Stomach smooth muscle (tissue), 2 donors: ENCODE data around the gene USP19.

ENCODE experiments used
- H3K27ac ChIP-seq: one replicate; pipeline ENCODE4 v1.7.0; 2013; ENCODE audit warnings: mild to moderate bottlenecking, low read length, inconsistent platforms
- H3K27me3 ChIP-seq, 2 donors: one replicate each; pipeline ENCODE4 v1.7.0; 2013; ENCODE audit warnings: low read length in 2 of 2; ENCODE audit not compliant: insufficient read depth in 2 of 2, control insufficient read depth in 1 of 2
- H3K36me3 ChIP-seq, 2 donors: one replicate each; pipeline ENCODE4 v1.7.0; 2013; ENCODE audit warnings: low read length in 2 of 2; ENCODE audit not compliant: control insufficient read depth in 2 of 2, insufficient read depth in 2 of 2
- H3K4me1 ChIP-seq: one replicate; pipeline ENCODE4 v1.7.0; 2013; ENCODE audit warnings: low read length; ENCODE audit not compliant: control insufficient read depth, insufficient read depth
- H3K4me3 ChIP-seq, 2 donors: one replicate each; pipeline ENCODE4 v1.7.0; 2013; ENCODE audit warnings: low read length in 2 of 2
- H3K9ac ChIP-seq, 2 donors: one replicate each; pipeline ENCODE4 v1.7.0; 2013; ENCODE audit warnings: low read length in 2 of 2, mild to moderate bottlenecking in 1 of 2
- H3K9me3 ChIP-seq, 2 donors: one replicate each; pipeline ENCODE4 v1.7.0; 2013; ENCODE audit warnings: low read length in 2 of 2; ENCODE audit not compliant: control insufficient read depth in 2 of 2
- donor health status: healthy.
- donor health status: Pancreatic carcinoma.

The USP19 gene

GRCh38 chr3:49132073-49132436 is 11.4 kb upstream of the USP19 start:
- Histone ChIP-seq H3K4me1 (peaks cover 37% of the 10 kb centered on the region), H3K4me3 (peak overlapping the region; percentile 94 to 97), H3K27ac (peak overlapping the region; percentile 91), H3K9ac (peak overlapping the region; percentile 83 to 94), H3K9me3 (no peaks in the 10 kb centered on the region), H3K36me3 (peaks cover 26 to 27% of the 10 kb centered on the region in 2 donors), H3K27me3 (no peaks in the 10 kb centered on the region)

DNA sequence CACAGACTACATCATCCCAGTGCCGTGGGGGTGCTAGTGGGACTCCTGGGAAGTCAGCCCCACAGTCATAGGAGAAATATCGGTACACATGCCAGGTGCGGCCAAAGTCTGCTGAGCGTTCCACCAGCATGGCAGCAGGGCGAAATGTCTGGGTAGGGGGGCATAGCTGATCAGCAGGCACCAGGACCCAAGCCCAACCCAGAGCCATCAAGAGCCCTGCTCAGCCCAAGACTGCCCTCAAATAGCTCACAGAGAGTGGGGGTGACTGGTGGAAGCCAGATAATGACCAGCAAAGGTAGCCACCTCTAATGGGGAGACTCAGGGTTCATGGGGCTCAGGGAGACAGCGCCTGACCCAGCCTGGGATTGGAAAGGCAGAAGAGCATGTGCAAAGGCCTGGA is 11.0 kb upstream of the USP19 start:
- Histone ChIP-seq H3K27ac (peak overlapping the region; percentile 91), H3K4me1 (peaks cover 37% of the 10 kb centered on the region), H3K9ac (peak overlapping the region; percentile 83 to 94)

GRCh38 chr3:49131040-49131439 is 10.4 kb upstream of the USP19 start:
- peaks cover 37% of the 10 kb centered on the region for H3K4me1 ChIP-seq
- H3K4me3 ChIP-seq: peak overlapping the region; percentile 94 to 97
- peaks cover 32 to 38% of the 10 kb centered on the region in 2 donors for H3K36me3 ChIP-seq

More for the DNA sequence above, 11.0 kb upstream of the USP19 start:
- H3K4me3 ChIP-seq: peak overlapping the region; percentile 94 to 97
- no peaks in the 10 kb centered on the region for H3K9me3 ChIP-seq
- no peaks in the 10 kb centered on the region for H3K27me3 ChIP-seq
- peaks cover 26 to 32% of the 10 kb centered on the region in 2 donors for H3K36me3 ChIP-seq

DNA sequence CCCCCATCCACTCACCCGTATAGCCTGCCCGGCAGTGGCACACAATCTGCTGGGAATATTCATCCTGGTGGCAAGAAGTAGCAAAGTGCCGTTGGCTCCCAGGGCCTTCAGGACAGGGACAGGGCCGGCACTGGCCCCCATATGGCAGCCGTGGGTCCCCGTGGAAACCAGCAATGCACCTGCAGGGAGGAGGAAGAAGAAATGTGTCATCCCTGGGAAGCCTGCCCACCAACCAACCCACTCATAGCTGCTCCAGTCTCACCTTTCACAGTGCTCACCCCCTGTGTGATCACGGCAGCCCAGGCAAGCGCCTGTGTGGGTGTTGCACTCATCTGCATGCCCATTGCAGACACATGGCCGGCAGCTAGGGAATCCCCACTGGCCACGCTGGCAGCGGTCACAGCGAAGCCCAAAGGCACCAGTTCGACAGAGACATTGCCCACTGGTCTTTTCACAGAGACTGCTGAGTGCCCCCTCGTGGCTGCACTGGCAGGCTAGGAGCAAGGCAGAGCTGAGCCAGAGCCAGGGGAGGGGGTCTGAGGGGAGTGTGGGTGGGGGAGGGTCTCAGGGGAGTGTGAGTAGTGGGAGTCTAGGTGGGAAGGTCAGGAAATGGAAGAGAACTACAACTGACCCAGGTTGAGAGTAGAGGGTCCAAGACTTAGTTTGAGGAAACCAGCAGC is 4.5 kb upstream of the USP19 start:
- Histone ChIP-seq H3K27me3 (no peaks in the 10 kb centered on the region), H3K4me3 (no peak overlapping the region), H3K9ac (no peak overlapping the region), H3K36me3 (peaks cover 67 to 76% of the 10 kb centered on the region in 2 donors), H3K27ac (no peak overlapping the region), H3K4me1 (peaks cover 15% of the 10 kb centered on the region), H3K9me3 (no peaks in the 10 kb centered on the region)

More at GRCh38 chr3:49131040-49131439, 10.4 kb upstream of the USP19 start:
- no peak overlapping the region for H3K27ac ChIP-seq
- no peaks in the 10 kb centered on the region for H3K9me3 ChIP-seq
- no peaks in the 10 kb centered on the region for H3K27me3 ChIP-seq
- peak overlapping the region; percentile 83 to 94 for H3K9ac ChIP-seq

DNA sequence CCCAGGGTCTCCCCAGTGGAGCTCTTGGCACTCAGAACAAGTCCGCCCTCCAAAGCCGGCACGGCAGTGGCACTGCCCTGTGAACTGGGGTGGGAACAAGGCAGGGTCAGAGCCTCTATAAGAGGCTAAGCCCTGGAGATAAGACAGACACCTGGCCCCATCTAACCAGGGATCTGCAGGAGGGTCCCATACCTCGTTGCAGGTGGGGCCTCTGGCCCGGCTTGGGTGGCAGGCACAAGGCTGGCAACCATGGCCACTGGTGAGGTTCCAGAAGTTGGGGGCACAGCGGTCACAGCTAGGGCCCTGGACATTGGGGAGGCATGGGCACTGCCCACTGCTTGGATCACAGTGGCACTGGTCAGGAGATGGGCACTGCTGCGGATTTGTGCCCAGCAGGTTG is 3.6 kb upstream of the USP19 start:
- H3K9ac ChIP-seq: no peak overlapping the region
- H3K27me3 ChIP-seq: no peaks in the 10 kb centered on the region
- no peak overlapping the region for H3K27ac ChIP-seq
- no peaks in the 10 kb centered on the region for H3K9me3 ChIP-seq
- no peak overlapping the region for H3K4me3 ChIP-seq
- peaks cover 16% of the 10 kb centered on the region for H3K4me1 ChIP-seq
- peaks cover 62 to 69% of the 10 kb centered on the region in 2 donors for H3K36me3 ChIP-seq

DNA sequence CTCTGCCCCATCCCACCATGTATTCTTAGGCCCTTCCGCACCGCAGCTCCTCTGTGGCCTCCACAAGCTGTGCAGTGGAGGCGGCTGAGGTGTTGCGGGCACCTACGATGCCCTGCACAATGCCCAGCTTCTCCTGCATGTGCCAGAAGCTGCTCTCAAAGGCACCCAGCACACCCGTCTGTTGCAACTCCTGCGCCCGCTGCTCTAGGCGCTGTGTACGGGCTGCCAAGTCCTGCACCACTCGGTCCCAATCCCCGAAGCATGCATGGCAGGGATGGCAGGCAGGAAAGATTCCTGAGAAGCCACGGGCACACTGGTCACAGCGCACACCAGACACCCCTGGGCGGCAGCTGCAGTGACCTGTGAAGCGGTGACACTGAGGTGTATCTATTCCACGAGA is 3.1 kb upstream of the USP19 start:
- H3K27ac ChIP-seq: no peak overlapping the region
- H3K4me1 ChIP-seq: peaks cover 21% of the 10 kb centered on the region
- H3K9me3 ChIP-seq: no peaks in the 10 kb centered on the region
- no peak overlapping the region for H3K4me3 ChIP-seq
- H3K9ac ChIP-seq: no peak overlapping the region
- no peaks in the 10 kb centered on the region for H3K27me3 ChIP-seq
- peaks cover 57 to 64% of the 10 kb centered on the region in 2 donors for H3K36me3 ChIP-seq

- peaks cover 50 to 57% of the 10 kb centered on the region in 2 donors for H3K36me3 ChIP-seq
- no peak overlapping the region for H3K9ac ChIP-seq
Measured at GRCh38 chr3:49122886-49123545, 2.4 kb upstream of the USP19 start.

GRCh38 chr3:49122451-49122850 is 1.8 kb upstream of the USP19 start:
- Histone ChIP-seq H3K4me3 (no peak overlapping the region), H3K27ac (no peak overlapping the region), H3K4me1 (peaks cover 22% of the 10 kb centered on the region), H3K27me3 (no peaks in the 10 kb centered on the region), H3K36me3 (peaks cover 55 to 61% of the 10 kb centered on the region in 2 donors), H3K9ac (no peak overlapping the region), H3K9me3 (no peaks in the 10 kb centered on the region)

More at GRCh38 chr3:49122886-49123545, 2.4 kb upstream of the USP19 start:
- no peaks in the 10 kb centered on the region for H3K9me3 ChIP-seq
- peaks cover 22% of the 10 kb centered on the region for H3K4me1 ChIP-seq
- no peaks in the 10 kb centered on the region for H3K27me3 ChIP-seq
- no peak overlapping the region for H3K27ac ChIP-seq
- H3K4me3 ChIP-seq: no peak overlapping the region

DNA sequence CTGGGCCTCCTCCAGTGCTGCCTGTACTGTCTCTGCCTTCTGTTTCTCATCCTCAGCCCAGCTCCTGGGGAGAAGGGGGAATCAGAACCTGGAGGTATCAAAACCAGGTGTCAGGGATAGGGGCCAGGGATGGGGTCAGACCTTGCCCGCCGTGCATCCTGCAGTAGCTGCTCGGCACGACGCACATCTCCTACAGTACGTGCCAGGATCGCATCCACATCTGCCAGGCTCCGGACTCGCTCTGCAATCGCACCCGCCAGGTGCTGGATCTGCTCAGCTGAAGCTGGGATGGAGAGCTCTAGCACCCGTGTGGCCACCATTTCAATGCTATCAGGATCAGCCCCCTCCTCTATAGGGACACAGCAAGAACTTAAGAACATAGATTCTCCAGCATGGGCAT is 1.4 kb upstream of the USP19 start:
- no peaks in the 10 kb centered on the region for H3K9me3 ChIP-seq
- H3K4me3 ChIP-seq: no peak overlapping the region
- no peaks in the 10 kb centered on the region for H3K27me3 ChIP-seq
- H3K9ac ChIP-seq: no peak overlapping the region
- H3K36me3 ChIP-seq: peaks cover 58 to 65% of the 10 kb centered on the region in 2 donors
- no peak overlapping the region for H3K27ac ChIP-seq
- H3K4me1 ChIP-seq: peaks cover 22% of the 10 kb centered on the region

- Histone ChIP-seq H3K36me3 (peaks cover 63 to 65% of the 10 kb centered on the region in 2 donors), H3K9me3 (no peaks in the 10 kb centered on the region), H3K27ac (peak overlapping the region; percentile 97), H3K4me1 (peaks cover 22% of the 10 kb centered on the region), H3K4me3 (peak overlapping the region in 1 of 2 donors; percentile 99), H3K27me3 (no peaks in the 10 kb centered on the region), H3K9ac (peak overlapping the region; percentile 51 to 97)
Measured at GRCh38 chr3:49121132-49121736, 611 bp upstream of the USP19 start.
